Measurements from ENCODE around the gene NAB1.
"Not testable (repeated sequence)": the region's sequence is repeated elsewhere in the genome, so short reads cannot be mapped to it uniquely, and the experiment has no call there.

DNA sequence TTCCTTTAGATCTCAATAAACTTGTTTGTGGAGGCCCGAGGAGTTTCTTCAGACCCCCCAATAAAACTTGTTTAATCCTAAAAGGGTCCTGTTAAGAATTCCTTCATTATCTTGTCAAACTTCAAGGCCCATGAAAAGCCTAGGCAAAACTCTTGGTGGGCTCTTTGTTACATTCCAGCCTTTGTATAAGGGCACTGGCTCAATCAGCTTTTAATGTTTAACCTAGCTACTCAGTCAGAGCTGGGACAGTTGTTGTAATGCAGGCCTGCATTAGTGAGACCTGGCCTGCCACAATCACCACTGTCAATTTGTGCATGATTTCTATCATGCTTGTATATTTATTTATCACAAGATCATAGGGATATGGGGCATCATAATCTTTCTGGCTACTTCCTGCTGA lies 39.5 kb upstream of the NAB1 start:
- TF ChIP-seq, protein P1, sequence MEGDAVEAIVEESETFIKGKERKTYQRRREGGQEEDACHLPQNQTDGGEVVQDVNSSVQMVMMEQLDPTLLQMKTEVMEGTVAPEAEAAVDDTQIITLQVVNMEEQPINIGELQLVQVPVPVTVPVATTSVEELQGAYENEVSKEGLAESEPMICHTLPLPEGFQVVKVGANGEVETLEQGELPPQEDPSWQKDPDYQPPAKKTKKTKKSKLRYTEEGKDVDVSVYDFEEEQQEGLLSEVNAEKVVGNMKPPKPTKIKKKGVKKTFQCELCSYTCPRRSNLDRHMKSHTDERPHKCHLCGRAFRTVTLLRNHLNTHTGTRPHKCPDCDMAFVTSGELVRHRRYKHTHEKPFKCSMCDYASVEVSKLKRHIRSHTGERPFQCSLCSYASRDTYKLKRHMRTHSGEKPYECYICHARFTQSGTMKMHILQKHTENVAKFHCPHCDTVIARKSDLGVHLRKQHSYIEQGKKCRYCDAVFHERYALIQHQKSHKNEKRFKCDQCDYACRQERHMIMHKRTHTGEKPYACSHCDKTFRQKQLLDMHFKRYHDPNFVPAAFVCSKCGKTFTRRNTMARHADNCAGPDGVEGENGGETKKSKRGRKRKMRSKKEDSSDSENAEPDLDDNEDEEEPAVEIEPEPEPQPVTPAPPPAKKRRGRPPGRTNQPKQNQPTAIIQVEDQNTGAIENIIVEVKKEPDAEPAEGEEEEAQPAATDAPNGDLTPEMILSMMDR (IDR thresholded peaks at IDR 0.05; ENCODE audit: extremely low read depth in 1 of 2, insufficient read depth in 1 of 2, low read depth in 1 of 2, low read length in 2 of 2): not testable (repeated sequence)
- TF ChIP-seq, protein P2, sequence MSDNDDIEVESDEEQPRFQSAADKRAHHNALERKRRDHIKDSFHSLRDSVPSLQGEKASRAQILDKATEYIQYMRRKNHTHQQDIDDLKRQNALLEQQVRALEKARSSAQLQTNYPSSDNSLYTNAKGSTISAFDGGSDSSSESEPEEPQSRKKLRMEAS (IDR thresholded peaks at IDR 0.05; ENCODE audit: insufficient read depth, insufficient read length): not testable (repeated sequence)

Data from endothelial cell of umbilical vein (primary cell).